Activated T-helper 1 cell treated with anti-CD3 and anti-CD28 coated beads, Interleukin-12 subunit alpha, Interleukin-12 subunit beta, Interleukin-2, Interleukin-4 antibody, amounts not matched to agents 30 ng/mL and 10 ng/mL and 1 ng/mL, durations not matched to agents 14 hours and 24 hours and 36 hours (primary cell): ENCODE data around the gene GPR68. TPM values are rescaled to one million over a fixed set of nuclear protein-coding genes. Genes with fewer than 3 reads are reported as not detected.

Experiments
- DNase-seq: peaks from one replicate; pipeline ENCODE4 v3.0.0; 2021; ENCODE audit warnings: low spot score
- H3K27ac Mint-ChIP-seq: one replicate; pipeline ENCODE4 v1.8.0; 2021; ENCODE audit warnings: mild to moderate bottlenecking, mixed read lengths
- H3K27me3 Mint-ChIP-seq: one replicate; pipeline ENCODE4 v1.8.0; 2022; ENCODE audit warnings: mild to moderate bottlenecking, moderate library complexity, mixed read lengths; ENCODE audit not compliant: insufficient read depth
- H3K36me3 Mint-ChIP-seq: one replicate; pipeline ENCODE4 v1.8.0; 2021; ENCODE audit warnings: low read depth, mixed read lengths
- H3K4me1 Mint-ChIP-seq: one replicate; pipeline ENCODE4 v1.8.0; 2021; ENCODE audit warnings: low read depth, mixed read lengths
- H3K4me3 Mint-ChIP-seq: one replicate; pipeline ENCODE4 v1.8.0; 2021; ENCODE audit warnings: mild to moderate bottlenecking, moderate library complexity, mixed read lengths
- H3K9me3 Mint-ChIP-seq: one replicate; pipeline ENCODE4 v1.8.0; 2021; ENCODE audit warnings: mixed read lengths
- intact Hi-C: fragments of 100-400 bp; cut with micrococcal nuclease; formaldehyde crosslinking; loops from one replicate; pipeline ENCODE4 v1.15.1; 2024
- total RNA-seq: library from RNA; stranded (reverse); gene quantifications from 2 replicates; pipeline ENCODE4 v1.2.3, GENCODE V29; 2022

GPR68 gene
- total RNA-seq = 4.5 and 5.4 TPM in 2 replicates

GRCh38 chr14:91244501-91244901, at the start of gene GPR68:
GPR68 (minus strand) TSS chr14:91244704; CDS start chr14:91235050, 9,654 bp downstream.
- H3K4me1 Mint-ChIP-seq = peaks cover 89% of the 10 kb centered on the region
- H3K4me3 Mint-ChIP-seq = peak within 1 kb of the TSS; percentile 85
- DNase-seq = no peak
- peaks cover 4% of the 10 kb centered on the region for H3K9me3 Mint-ChIP-seq
- peaks cover 21% of the 10 kb centered on the region for H3K36me3 Mint-ChIP-seq
- no peaks in the 10 kb centered on the region for H3K27me3 Mint-ChIP-seq
- peak within 1 kb of the TSS; percentile 88 for H3K27ac Mint-ChIP-seq
- intact Hi-C loops = loop anchor here (5.0 kb wide), 1 partner anchor 628 kb away; no protein-coding TSS in a partner anchor

- Mint-ChIP-seq H3K27ac (peak overlapping the region; percentile 40), H3K36me3 (peaks cover 63% of the 10 kb centered on the region), H3K4me3 (no peak overlapping the region), H3K9me3 (no peaks in the 10 kb centered on the region), H3K4me1 (peaks cover 6% of the 10 kb centered on the region), H3K27me3 (no peaks in the 10 kb centered on the region)
- intact Hi-C loops = no loop called here
- DNase-seq = no peak
Observed at GRCh38 chr14:91294153-91294552, 49.6 kb upstream of the GPR68 start.

GRCh38 chr14:91293281-91293680, 48.8 kb upstream of the GPR68 start:
- no peak for DNase-seq
- Mint-ChIP-seq H3K9me3 (no peaks in the 10 kb centered on the region), H3K4me1 (no peaks in the 10 kb centered on the region), H3K4me3 (no peak overlapping the region), H3K27me3 (no peaks in the 10 kb centered on the region), H3K36me3 (peaks cover 60% of the 10 kb centered on the region), H3K27ac (peak overlapping the region; percentile 11)
- intact Hi-C loops = no loop called here

GRCh38 chr14:91292491-91292890, 48.0 kb upstream of the GPR68 start:
- peak overlapping the region; percentile 44 for H3K27ac Mint-ChIP-seq
- H3K27me3 Mint-ChIP-seq = no peaks in the 10 kb centered on the region
- no peaks in the 10 kb centered on the region for H3K9me3 Mint-ChIP-seq
- no peak overlapping the region for H3K4me3 Mint-ChIP-seq
- H3K4me1 Mint-ChIP-seq = no peaks in the 10 kb centered on the region
- no peak for DNase-seq
- intact Hi-C loops = no loop called here
- peaks cover 60% of the 10 kb centered on the region for H3K36me3 Mint-ChIP-seq

- H3K4me3 Mint-ChIP-seq = no peak overlapping the region
- H3K36me3 Mint-ChIP-seq = peaks cover 60% of the 10 kb centered on the region
- H3K4me1 Mint-ChIP-seq = no peaks in the 10 kb centered on the region
- no peak for DNase-seq
- no peaks in the 10 kb centered on the region for H3K27me3 Mint-ChIP-seq
- peak overlapping the region; percentile 44 for H3K27ac Mint-ChIP-seq
- H3K9me3 Mint-ChIP-seq = no peaks in the 10 kb centered on the region
- intact Hi-C loops = no loop called here
Observed at GRCh38 chr14:91291786-91292405, 47.4 kb upstream of the GPR68 start.

- Mint-ChIP-seq H3K27ac (no peak overlapping the region), H3K4me3 (no peak overlapping the region), H3K4me1 (peaks cover 6% of the 10 kb centered on the region), H3K9me3 (no peaks in the 10 kb centered on the region), H3K36me3 (peaks cover 58% of the 10 kb centered on the region), H3K27me3 (no peaks in the 10 kb centered on the region)
- intact Hi-C loops = no loop called here
- no peak for DNase-seq
Observed at GRCh38 chr14:91290986-91291385, 46.5 kb upstream of the GPR68 start.

- Mint-ChIP-seq H3K36me3 (peaks cover 64% of the 10 kb centered on the region), H3K4me1 (peaks cover 21% of the 10 kb centered on the region), H3K9me3 (no peaks in the 10 kb centered on the region), H3K4me3 (no peak overlapping the region), H3K27ac (no peak overlapping the region), H3K27me3 (no peaks in the 10 kb centered on the region)
- intact Hi-C loops = no loop called here
- no peak for DNase-seq
Observed at GRCh38 chr14:91289464-91289863, 45.0 kb upstream of the GPR68 start.

GRCh38 chr14:91288876-91289275, 44.4 kb upstream of the GPR68 start:
- no peak overlapping the region for H3K4me3 Mint-ChIP-seq
- H3K9me3 Mint-ChIP-seq = no peaks in the 10 kb centered on the region
- intact Hi-C loops = no loop called here
- peaks cover 25% of the 10 kb centered on the region for H3K4me1 Mint-ChIP-seq
- DNase-seq = no peak
- H3K36me3 Mint-ChIP-seq = peaks cover 65% of the 10 kb centered on the region
- no peak overlapping the region for H3K27ac Mint-ChIP-seq
- no peaks in the 10 kb centered on the region for H3K27me3 Mint-ChIP-seq

GRCh38 chr14:91286530-91286937, 42.0 kb upstream of the GPR68 start:
- H3K27ac Mint-ChIP-seq = peak overlapping the region; percentile 32
- H3K36me3 Mint-ChIP-seq = peaks cover 68% of the 10 kb centered on the region
- no peaks in the 10 kb centered on the region for H3K9me3 Mint-ChIP-seq
- intact Hi-C loops = loop anchor here (1.0 to 2.0 kb wide), 5 partner anchors 32 to 383 kb away; no protein-coding TSS in a partner anchor
- H3K27me3 Mint-ChIP-seq = no peaks in the 10 kb centered on the region
- H3K4me1 Mint-ChIP-seq = peaks cover 25% of the 10 kb centered on the region
- H3K4me3 Mint-ChIP-seq = no peak overlapping the region
- DNase-seq = peak; percentile 66

- H3K4me3 Mint-ChIP-seq = no peak overlapping the region
- DNase-seq = no peak
- H3K4me1 Mint-ChIP-seq = peaks cover 25% of the 10 kb centered on the region
- H3K36me3 Mint-ChIP-seq = peaks cover 62% of the 10 kb centered on the region
- no peaks in the 10 kb centered on the region for H3K9me3 Mint-ChIP-seq
- H3K27ac Mint-ChIP-seq = peak overlapping the region; percentile 68
- intact Hi-C loops = no loop called here
- H3K27me3 Mint-ChIP-seq = no peaks in the 10 kb centered on the region
Observed at GRCh38 chr14:91284791-91285548, 40.5 kb upstream of the GPR68 start.

GRCh38 chr14:91284146-91284790, 39.8 kb upstream of the GPR68 start:
- Mint-ChIP-seq H3K36me3 (peaks cover 58% of the 10 kb centered on the region), H3K27ac (peak overlapping the region; percentile 72), H3K9me3 (no peaks in the 10 kb centered on the region), H3K4me3 (no peak overlapping the region), H3K4me1 (peaks cover 25% of the 10 kb centered on the region), H3K27me3 (no peaks in the 10 kb centered on the region)
- DNase-seq = no peak
- intact Hi-C loops = no loop called here

- DNase-seq = no peak
- Mint-ChIP-seq H3K27me3 (no peaks in the 10 kb centered on the region), H3K4me3 (no peak overlapping the region), H3K4me1 (peaks cover 25% of the 10 kb centered on the region), H3K27ac (peak overlapping the region; percentile 40), H3K9me3 (no peaks in the 10 kb centered on the region), H3K36me3 (peaks cover 54% of the 10 kb centered on the region)
- intact Hi-C loops = no loop called here
Observed at GRCh38 chr14:91283666-91284065, 39.2 kb upstream of the GPR68 start.
